Motor neuron (in vitro differentiated cells): ENCODE measurements around the gene USP8. TPM values are rescaled to one million over a fixed set of nuclear protein-coding genes. Genes with fewer than 3 reads are reported as not detected.

Experiments used
- ATAC-seq, 8 experiments: fragments of 200-7000 bp; cut with Tn5 transposase; replicated peaks in 6 of 8; 2 replicates each; pipeline ENCODE4 v1.8.0; 2021; ENCODE audit warnings: mild to moderate bottlenecking in 8 of 8, moderate library complexity in 8 of 8
- H3K27ac ChIP-seq, 2 donors: fragments of 250-450 bp; sonication (Bioruptor Pico); 2 replicates each; pipeline ENCODE4 v1.9.0; 2021; ENCODE audit warnings: antibody characterized with exemption in 2 of 2, mild to moderate bottlenecking in 2 of 2, moderate library complexity in 1 of 2
- H3K4me1 ChIP-seq, 2 donors: fragments of 250-450 bp; sonication (Bioruptor Pico); replicated peaks in 1 of 2; 2 replicates each; pipeline ENCODE4 v1.6.1; 2021; ENCODE audit warnings: antibody characterized with exemption in 2 of 2, mild to moderate bottlenecking in 2 of 2, moderate library complexity in 1 of 2
- H3K4me3 ChIP-seq, 5 donors: fragments of 250-450 bp; sonication (Bioruptor Pico); 2 replicates each; pipeline ENCODE4 v1.9.0; 2021; ENCODE audit warnings: antibody characterized with exemption in 5 of 5, mild to moderate bottlenecking in 5 of 5, moderate library complexity in 4 of 5
- WGBS, 10 experiments: fragments of 450-650 bp; shearing (Covaris generic); methylation state at CpG; one replicate each; pipeline ENCODE4 v1.0.0; 2022; 5-methylcytosine and 5-hydroxymethylcytosine counted together
- in situ Hi-C, 9 experiments: fragments of 400-800 bp; cut with MboI; loops; one replicate each; pipeline ENCODE4 v1.15.0; 2021; ENCODE audit warnings: low sequenced_read_pairs in 9 of 9, low pct_unique_long_range_greater_than_20kb in 2 of 9; ENCODE audit not compliant: unreplicated experiment in 9 of 9
- total RNA-seq, 8 experiments: library from RNA; unstranded; fragments of 300-600 nt; gene quantifications; 2 replicates each; pipeline versions ENCODE4 v1.2.3 to v1.2.4, GENCODE V29; 2022

USP8 gene
- total RNA-seq, 8 experiments from 2014 or later, result 28.4 to 135 (median 49.2) TPM

DNA sequence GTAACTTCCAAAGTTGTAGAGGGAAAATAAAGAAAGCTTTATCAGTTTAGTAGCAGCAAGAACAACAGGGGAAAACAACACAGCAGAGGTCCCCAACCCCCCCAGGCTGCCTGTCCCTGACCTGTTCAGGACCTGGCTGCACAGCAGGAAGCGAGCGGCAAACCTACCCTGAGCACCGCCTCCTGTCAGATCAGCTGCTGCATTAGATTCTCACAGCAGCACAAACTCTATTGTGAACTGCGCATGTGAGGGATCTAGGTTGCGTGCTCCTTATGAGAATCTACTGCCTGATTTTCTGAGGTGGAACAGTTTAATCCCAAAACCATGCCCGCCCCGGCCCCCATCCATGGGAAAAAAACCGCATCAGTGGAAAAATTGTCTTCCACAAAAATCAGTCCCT is 81.9 kb downstream of the USP8 start:
- in situ Hi-C loops, result no loop called here
- WGBS, 10 experiments, result 71 to 85% (median 80%) methylated on average over 1 to 7 of the region's 8 CpGs; no CpG with 5 or more reads in 2 of the 10 experiments
- H3K4me3 ChIP-seq, result no peak overlapping the region
- no peaks in the 10 kb centered on the region for H3K4me1 ChIP-seq
- H3K27ac ChIP-seq, result no peak overlapping the region
- ATAC-seq, result peak in 4 of 8 experiments; percentile 17 to 52 (median 42)

DNA sequence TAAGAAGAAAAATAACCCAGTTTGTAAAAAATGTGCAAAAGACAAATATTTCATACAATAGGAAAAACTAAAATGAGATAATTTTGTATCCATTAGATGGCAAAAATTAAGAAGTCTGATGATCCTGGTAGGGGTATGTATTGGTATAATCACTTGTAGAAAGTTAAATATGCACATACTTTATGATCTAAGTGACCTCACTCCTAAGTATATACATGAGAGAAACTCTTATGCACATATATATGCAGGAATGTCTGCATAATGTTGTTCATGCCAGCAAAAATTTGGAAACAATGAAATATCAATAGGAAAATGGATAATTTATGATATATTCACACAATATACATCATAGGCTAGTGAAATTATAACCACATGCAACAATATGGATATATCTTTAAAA is 88.8 kb downstream of the USP8 start:
- no peak overlapping the region for H3K4me3 ChIP-seq
- peak in 3 of 8 experiments; percentile 86 to 94 (median 90) for ATAC-seq
- in situ Hi-C loops, result no loop called here

DNA sequence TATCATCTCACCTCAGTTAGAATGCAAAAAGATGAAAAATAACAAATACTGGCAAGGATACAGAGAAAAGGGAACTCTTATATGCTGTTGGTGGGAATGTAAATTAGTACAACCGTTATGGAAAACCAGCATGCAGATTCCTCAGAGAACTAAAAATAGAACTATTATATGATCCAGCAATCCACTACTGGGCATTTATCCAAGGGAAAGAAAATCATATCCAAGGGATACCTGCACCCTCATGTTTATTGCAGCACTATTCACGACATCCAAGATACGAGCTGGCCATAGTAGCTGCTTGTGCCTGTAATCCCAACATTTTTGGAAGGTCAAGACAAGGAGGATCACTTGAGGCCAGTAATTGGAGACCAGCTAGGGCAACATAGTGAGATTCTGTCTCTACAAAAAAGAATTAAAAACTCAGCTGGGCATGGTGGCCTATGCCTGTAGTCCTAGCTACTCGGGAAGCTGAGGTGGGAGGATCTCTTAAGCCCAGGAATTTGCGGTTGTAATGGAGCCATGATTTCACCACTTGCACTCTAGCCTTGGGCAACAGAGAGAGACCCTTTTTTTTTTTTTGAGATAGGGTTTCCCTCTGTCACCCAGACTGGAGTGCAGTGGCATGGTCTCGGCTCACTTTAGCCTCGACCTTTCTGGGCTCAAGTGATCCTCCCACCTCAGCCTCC is 95.7 kb downstream of the USP8 start:
- Histone ChIP-seq H3K4me3 (no peak overlapping the region), H3K27ac (no peak overlapping the region), H3K4me1 (no peaks in the 10 kb centered on the region)
- 59 to 100% (median 84%) methylated on average over 1 to 7 of the region's 7 CpGs for WGBS, 10 experiments
- peak in 1 of 8 experiments; percentile 31 for ATAC-seq
- in situ Hi-C loops, result no loop called here

More for the DNA sequence above, 88.8 kb downstream of the USP8 start:
- no peak overlapping the region for H3K27ac ChIP-seq
- H3K4me1 ChIP-seq, result no peaks in the 10 kb centered on the region

DNA sequence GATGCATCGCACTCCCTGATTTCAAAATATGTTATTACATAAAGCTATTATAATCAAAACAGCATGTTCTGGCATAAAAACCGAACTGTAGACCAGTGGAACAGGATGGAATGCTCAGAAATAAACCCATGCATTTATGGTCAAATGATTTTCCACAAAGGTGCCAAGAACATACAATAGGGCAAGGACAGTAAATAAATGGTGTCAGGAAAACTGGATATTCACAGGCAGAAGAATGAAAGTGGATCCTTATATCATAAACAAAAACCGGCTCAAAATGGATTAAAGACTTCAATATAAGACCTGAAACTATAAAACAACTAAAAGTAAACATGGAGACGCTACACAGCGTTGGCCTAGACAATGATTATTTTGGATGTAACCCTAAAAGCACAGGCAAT is 99.6 kb downstream of the USP8 start:
- H3K4me1 ChIP-seq, result no peaks in the 10 kb centered on the region

DNA sequence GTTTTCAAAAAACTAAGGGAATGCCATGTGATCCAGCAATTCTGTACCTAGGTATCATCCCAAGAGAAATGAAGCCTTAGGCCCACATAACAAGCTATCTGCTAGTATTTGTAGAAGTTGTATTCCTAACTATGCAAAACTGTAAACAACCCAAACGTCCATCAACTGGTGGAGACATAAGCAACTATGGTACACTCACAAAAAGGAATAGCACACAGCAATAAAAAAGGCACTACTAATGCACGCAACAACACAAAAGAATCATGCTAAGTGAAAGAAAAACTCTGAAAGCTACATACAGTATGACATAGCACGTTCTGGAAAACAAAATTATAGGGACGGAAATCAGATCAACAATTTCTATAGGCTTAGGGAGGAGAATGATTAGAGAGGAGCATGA is 107.0 kb downstream of the USP8 start:
- ATAC-seq, result no peak
- Histone ChIP-seq H3K27ac (no peak overlapping the region), H3K4me1 (no peaks in the 10 kb centered on the region), H3K4me3 (no peak overlapping the region)
- in situ Hi-C loops, result no loop called here
- WGBS, 10 experiments, result 75 to 100% (median 91%) methylated on average over 2 to 4 of the region's 4 CpGs

More for the DNA sequence above, 99.6 kb downstream of the USP8 start:
- Histone ChIP-seq H3K4me3 (no peak overlapping the region), H3K27ac (no peak overlapping the region)
- WGBS, 10 experiments, result 7 to 96% (median 83%) methylated on average over 2 to 5 of the region's 5 CpGs
- ATAC-seq, result no peak
- in situ Hi-C loops, result no loop called here

DNA sequence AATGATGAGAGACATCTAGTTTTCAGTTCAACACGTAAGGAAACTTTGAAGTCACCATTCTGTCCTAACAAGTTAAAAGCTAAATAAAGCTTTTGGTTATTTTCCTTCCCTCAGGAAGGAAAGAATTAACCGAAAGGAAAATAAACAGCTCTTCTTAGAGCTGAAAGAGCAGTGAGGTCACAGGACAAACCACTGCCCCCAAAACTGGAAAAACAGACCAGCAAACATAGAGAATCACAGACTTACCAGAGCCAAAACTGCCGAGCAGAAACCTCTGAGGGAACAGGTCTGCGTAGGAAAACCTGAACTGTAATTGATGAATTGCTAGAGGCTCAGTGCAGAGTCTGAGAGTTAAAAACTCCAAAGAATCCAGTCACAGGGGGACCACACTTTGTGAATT is 107.6 kb downstream of the USP8 start:
- Histone ChIP-seq H3K4me3 (no peak overlapping the region), H3K27ac (no peak overlapping the region), H3K4me1 (no peaks in the 10 kb centered on the region)
- 34 to 92% (median 83%) methylated on average over 2 to 4 of the region's 4 CpGs; no CpG with 5 or more reads in 2 of the 10 experiments for WGBS, 10 experiments
- ATAC-seq, result no peak
- in situ Hi-C loops, result no loop called here

DNA sequence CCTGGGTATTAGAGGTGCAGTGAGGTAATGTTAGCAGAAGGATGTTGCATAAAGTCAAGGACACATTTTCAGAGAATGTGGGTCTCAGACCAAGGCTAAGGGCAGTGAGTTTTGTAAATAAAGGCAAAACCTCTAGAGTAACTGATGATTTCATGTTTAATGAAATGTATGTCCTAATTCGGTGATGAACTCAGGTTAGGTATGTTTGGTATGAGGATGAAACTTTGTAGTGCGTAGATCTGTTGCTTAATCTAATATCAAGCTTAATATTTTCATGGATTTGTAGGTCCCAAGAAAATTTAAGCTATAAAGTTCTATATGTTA is 118.6 kb downstream of the USP8 start:
- 50 to 100% (median 88%) methylated on average over 1 to 2 of the region's 2 CpGs; no CpG with 5 or more reads in 3 of the 10 experiments for WGBS, 10 experiments
- Histone ChIP-seq H3K4me1 (no peaks in the 10 kb centered on the region), H3K4me3 (no peak overlapping the region), H3K27ac (no peak overlapping the region)
- no peak for ATAC-seq
- in situ Hi-C loops, result no loop called here

DNA sequence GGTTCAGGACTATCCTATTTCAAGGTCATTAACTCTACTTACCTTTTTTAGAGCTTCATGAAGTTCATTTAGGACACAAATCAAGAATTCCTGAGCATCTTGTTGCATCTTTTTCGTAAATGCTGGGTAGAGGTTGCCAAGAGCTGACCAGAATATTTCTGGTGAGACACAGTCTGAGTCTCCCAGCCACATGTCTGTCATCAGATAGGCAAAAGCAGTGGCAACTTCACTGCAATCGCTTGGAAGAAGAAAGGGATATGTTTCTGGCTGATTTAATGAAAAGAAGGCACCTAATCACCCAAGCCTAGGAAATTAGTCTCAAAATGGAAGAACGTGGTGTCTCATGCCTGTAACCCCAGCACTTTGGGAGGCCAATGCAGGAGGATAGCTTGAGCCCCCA is 119.4 kb downstream of the USP8 start:
- Histone ChIP-seq H3K4me1 (no peaks in the 10 kb centered on the region), H3K27ac (no peak overlapping the region), H3K4me3 (no peak overlapping the region)
- in situ Hi-C loops, result no loop called here
- 43 to 100% (median 89%) methylated on average over 1 to 3 of the region's 3 CpGs; no CpG with 5 or more reads in 2 of the 10 experiments for WGBS, 10 experiments
- no peak for ATAC-seq

DNA sequence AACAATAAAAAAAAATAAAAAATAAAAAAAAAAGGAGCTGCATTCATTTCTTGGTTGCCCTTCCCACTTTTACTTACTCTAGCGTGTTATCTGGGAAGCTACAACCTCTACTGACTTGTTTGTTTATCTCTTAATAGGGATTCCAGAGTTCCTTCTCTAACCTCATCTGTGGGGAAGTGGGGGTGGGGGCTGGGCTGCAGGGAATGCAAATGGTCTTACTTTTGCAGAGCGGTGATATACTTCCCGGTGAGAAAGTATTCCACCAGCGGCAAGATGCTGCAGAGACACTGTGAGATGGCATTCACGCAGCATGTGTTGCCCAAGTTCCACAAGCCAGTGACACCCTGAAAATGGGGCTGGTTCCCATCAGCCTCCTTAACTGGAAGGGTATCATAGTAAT is 120.2 kb downstream of the USP8 start:
- in situ Hi-C loops, result no loop called here

DNA sequence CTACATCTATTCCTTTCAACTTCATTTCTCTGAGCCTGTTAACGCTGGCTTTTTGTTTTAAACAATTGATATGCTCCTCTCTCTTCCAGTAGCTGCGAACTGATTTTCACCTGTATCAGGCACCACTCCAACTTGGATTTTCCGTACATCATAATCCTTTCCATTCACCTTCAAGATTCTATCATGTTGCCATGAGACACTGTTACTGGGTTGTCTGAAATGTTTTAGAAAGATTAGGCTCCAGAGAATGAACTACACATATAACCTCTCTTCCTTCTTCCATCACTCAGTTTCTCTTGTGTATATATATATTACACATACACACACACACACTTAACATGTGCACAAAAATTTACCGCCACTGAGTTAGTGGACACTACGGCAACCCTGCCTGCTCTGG is 122.4 kb downstream of the USP8 start, which contains the start of gene USP50:
TSS of gene USP50 (minus strand) at position 101 of the 400 bp plus-strand sequence. CDS start 141 bp downstream, outside the sequence.
- ATAC-seq, result no peak
- H3K4me1 ChIP-seq, result no peaks in the 10 kb centered on the region
- in situ Hi-C loops, result no loop called here
- no peak within 1 kb of the TSS for H3K27ac ChIP-seq
- H3K4me3 ChIP-seq, result no peak within 1 kb of the TSS
- WGBS, 10 experiments, result 79 to 100% (median 87%) methylated on average over 1 to 5 of the region's 5 CpGs; no CpG with 5 or more reads in 1 of the 10 experiments

More for the DNA sequence above, 120.2 kb downstream of the USP8 start:
- H3K4me1 ChIP-seq, result no peaks in the 10 kb centered on the region
- no peak overlapping the region for H3K4me3 ChIP-seq
- ATAC-seq, result no peak
- H3K27ac ChIP-seq, result no peak overlapping the region
- 0 to 100% (median 86%) methylated on average over 1 to 4 of the region's 5 CpGs; no CpG with 5 or more reads in 3 of the 10 experiments for WGBS, 10 experiments

DNA sequence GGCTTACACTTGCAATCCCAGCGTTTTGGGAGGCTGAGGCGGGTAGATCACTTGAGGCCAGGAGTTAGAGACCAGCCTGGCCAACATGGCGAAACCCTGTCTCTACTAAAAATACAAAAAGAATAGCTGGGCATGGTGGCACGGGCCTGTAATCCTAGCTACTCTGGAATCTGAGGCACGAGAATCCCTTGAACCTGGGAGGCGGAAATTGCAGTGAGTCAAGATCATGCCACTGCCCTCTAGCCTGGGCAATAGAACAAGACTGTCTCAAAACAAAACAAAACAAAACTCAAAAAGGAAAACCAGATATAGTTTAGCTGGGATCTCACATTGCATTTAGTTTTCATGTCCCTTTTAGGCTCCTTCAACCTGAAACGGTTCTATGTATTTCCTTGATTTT is 125.1 kb downstream of the USP8 start:
- no peak overlapping the region for H3K27ac ChIP-seq
- H3K4me3 ChIP-seq, result no peak overlapping the region
- in situ Hi-C loops, result no loop called here
- 45 to 100% (median 87%) methylated on average over 1 to 7 of the region's 7 CpGs for WGBS, 10 experiments
- no peaks in the 10 kb centered on the region for H3K4me1 ChIP-seq
- no peak for ATAC-seq

DNA sequence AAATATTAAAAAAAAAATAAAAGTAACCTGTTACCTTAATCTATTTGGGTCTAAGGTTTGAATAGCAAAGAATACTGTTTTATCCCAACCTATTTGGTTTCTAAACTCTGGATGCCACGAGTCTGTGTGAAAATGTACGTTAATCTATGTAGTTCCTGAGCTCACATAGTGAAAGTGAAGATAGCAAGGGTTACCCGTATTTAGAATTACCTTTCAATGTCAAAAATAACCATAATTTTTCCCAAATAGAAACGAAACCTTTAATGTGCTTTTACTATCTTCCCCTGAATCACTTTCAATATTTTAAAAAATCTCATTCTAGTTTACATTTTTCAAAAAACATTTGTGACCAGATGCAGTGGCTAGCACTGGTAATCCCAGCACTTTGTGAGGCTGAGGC is 128.0 kb downstream of the USP8 start:
- in situ Hi-C loops, result no loop called here
- 61 to 100% (median 91%) methylated on average over 3 to 4 of the region's 4 CpGs; no CpG with 5 or more reads in 1 of the 10 experiments for WGBS, 10 experiments

DNA sequence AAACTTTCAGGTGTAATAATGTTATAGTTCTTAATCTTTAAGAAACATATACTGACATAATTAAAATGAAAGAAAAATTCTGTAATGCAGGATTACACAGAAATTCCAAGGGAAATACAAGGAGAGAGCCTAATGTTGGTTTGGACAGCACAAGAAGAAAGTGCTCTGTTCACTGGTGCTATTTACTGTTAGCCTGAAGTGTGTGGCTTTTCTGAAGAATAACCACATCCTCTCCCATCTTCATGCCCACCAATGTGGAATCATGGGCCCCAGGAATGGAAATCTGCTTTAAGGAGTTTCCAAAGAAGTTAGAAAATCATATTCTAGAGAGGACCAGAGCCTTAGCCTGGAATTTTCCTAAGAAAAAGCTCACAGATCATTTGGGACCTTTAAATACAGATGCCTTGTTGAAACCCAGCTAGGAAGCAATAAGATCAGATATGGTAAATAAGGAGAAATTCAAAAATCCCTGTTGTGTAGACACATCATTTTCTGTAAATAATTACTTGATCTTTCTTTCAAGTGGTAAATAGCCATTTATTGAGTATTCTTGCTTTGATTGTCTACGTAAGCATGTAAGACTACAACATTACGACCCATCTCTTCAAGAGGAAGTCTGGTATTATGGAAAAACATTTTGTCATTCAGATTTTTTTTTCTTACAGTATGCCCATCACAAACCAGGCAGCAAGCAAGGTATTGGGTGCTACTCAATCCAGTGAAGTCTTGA is 132.6 kb downstream of the USP8 start:
- no peak overlapping the region for H3K4me3 ChIP-seq
- WGBS, 10 experiments, result 90 to 100% (median 95%) methylated on average over 2 of the region's 2 CpGs; no CpG with 5 or more reads in 3 of the 10 experiments
- no peak overlapping the region for H3K27ac ChIP-seq
- ATAC-seq, result no peak
- H3K4me1 ChIP-seq, result no peaks in the 10 kb centered on the region
- in situ Hi-C loops, result no loop called here

More for the DNA sequence above, 128.0 kb downstream of the USP8 start:
- Histone ChIP-seq H3K4me3 (no peak overlapping the region), H3K4me1 (no peaks in the 10 kb centered on the region), H3K27ac (no peak overlapping the region)
- ATAC-seq, result no peak
